Trophoblast cell (in vitro differentiated cells and primary cell): ENCODE measurements around the gene BCL11B.

Experiments used
- DNase-seq, 2 donors: peaks; one replicate each; pipeline ENCODE4 v3.0.0-alpha.2; 2016
- H2AFZ ChIP-seq: 2 replicates; pipeline ENCODE4 v1.6.1; 2013; ENCODE audit warnings: low read length, moderate library complexity, mild to moderate bottlenecking; ENCODE audit not compliant: insufficient read depth, poor library complexity
- H2AK5ac ChIP-seq: 2 replicates; pipeline ENCODE4 v1.6.1; 2013; ENCODE audit warnings: mild to moderate bottlenecking, low read length
- H2BK120ac ChIP-seq: 2 replicates; pipeline ENCODE4 v1.6.1; 2013; ENCODE audit warnings: low read length, mild to moderate bottlenecking, moderate library complexity; ENCODE audit not compliant: insufficient read depth, poor library complexity
- H2BK12ac ChIP-seq: 2 replicates; pipeline ENCODE4 v1.6.1; 2013; ENCODE audit warnings: mild to moderate bottlenecking, low read length, moderate library complexity
- H2BK5ac ChIP-seq: 2 replicates; pipeline ENCODE4 v1.6.1; 2013; ENCODE audit warnings: low read length, low read depth, moderate library complexity, mild to moderate bottlenecking; ENCODE audit not compliant: poor library complexity
- H3K14ac ChIP-seq: 2 replicates; pipeline ENCODE4 v1.6.1; 2013; ENCODE audit warnings: mild to moderate bottlenecking, low read length
- H3K18ac ChIP-seq: 2 replicates; pipeline ENCODE4 v1.6.1; 2013; ENCODE audit warnings: mild to moderate bottlenecking, low read length
- H3K23ac ChIP-seq: 2 replicates; pipeline ENCODE4 v1.6.1; 2013; ENCODE audit warnings: low read length
- H3K27ac ChIP-seq: 2 replicates; pipeline ENCODE4 v1.5.1; 2013; ENCODE audit warnings: low read depth, mild to moderate bottlenecking, inconsistent platforms, low read length, moderate library complexity
- H3K27me3 ChIP-seq: 2 replicates; pipeline ENCODE4 v1.6.1; 2013; ENCODE audit warnings: inconsistent platforms, mild to moderate bottlenecking, low read length, moderate library complexity; ENCODE audit not compliant: insufficient read depth
- H3K36me3 ChIP-seq, 2 experiments: 1 replicate in 1 of 2; 2 replicates in 1 of 2; pipeline ENCODE4 v1.6.1; 2013; ENCODE audit warnings: low read length in 2 of 2, mild to moderate bottlenecking in 2 of 2, moderate library complexity in 1 of 2; ENCODE audit not compliant: insufficient read depth in 2 of 2, control insufficient read depth in 1 of 2
- H3K4ac ChIP-seq: 2 replicates; pipeline ENCODE4 v1.6.1; 2013; ENCODE audit warnings: low read depth, mild to moderate bottlenecking, low read length, moderate library complexity
- H3K4me1 ChIP-seq, 2 experiments: 1 replicate in 1 of 2; 2 replicates in 1 of 2; pipeline ENCODE4 v1.6.1; 2013; ENCODE audit warnings: low read length in 2 of 2, mild to moderate bottlenecking in 2 of 2, moderate library complexity in 1 of 2; ENCODE audit not compliant: insufficient read depth in 2 of 2, control insufficient read depth in 1 of 2
- H3K4me2 ChIP-seq: 2 replicates; pipeline ENCODE4 v1.6.1; 2013; ENCODE audit warnings: inconsistent platforms, mild to moderate bottlenecking, low read length, moderate library complexity
- H3K4me3 ChIP-seq: 2 replicates; pipeline ENCODE4 v1.5.1; 2013; ENCODE audit warnings: mild to moderate bottlenecking, low read depth, low read length, inconsistent platforms
- H3K79me1 ChIP-seq: one replicate; pipeline ENCODE4 v1.6.1; 2013; ENCODE audit warnings: low read length
- H3K79me2 ChIP-seq: 2 replicates; pipeline ENCODE4 v1.6.1; 2013; ENCODE audit warnings: low read length, mild to moderate bottlenecking; ENCODE audit not compliant: control insufficient read depth, insufficient read depth, poor library complexity
- H3K9ac ChIP-seq: 2 replicates; pipeline ENCODE4 v1.6.1; 2013; ENCODE audit warnings: mild to moderate bottlenecking, low read length
- H3K9me3 ChIP-seq: 2 replicates; pipeline ENCODE4 v1.6.1; 2013; ENCODE audit warnings: low read depth, mild to moderate bottlenecking, control low read depth, inconsistent platforms, low read length; ENCODE audit not compliant: insufficient read depth
- H4K12ac ChIP-seq: 2 replicates; pipeline ENCODE4 v1.6.1; 2013; ENCODE audit warnings: low read depth, mild to moderate bottlenecking, low read length, moderate library complexity
- H4K8ac ChIP-seq: 2 replicates; pipeline ENCODE4 v1.6.1; 2013; ENCODE audit warnings: low read depth, mild to moderate bottlenecking, low read length, moderate library complexity
- H4K91ac ChIP-seq: one replicate; pipeline ENCODE4 v1.6.1; 2013; ENCODE audit warnings: low read depth, mild to moderate bottlenecking, low read length, moderate library complexity
- WGBS: extraction: QIAGEN DNeasy Blood & Tissue Kit; methylation state at CpG from one replicate; pipeline ENCODE4 v1.1.7; 2013; ENCODE audit warnings: missing lambda C conversion rate; ENCODE audit not compliant: insufficient read length, insufficient coverage; ENCODE audit errors: extremely low coverage; 5-methylcytosine and 5-hydroxymethylcytosine counted together

BCL11B gene

GRCh38 chr14:99127651-99128167 lies 144.3 kb downstream of the BCL11B start:
- Histone ChIP-seq H2BK12ac (no peak overlapping the region), H4K12ac (no peak overlapping the region), H3K27ac (no peak overlapping the region), H4K8ac (no peak overlapping the region), H3K4me3 (no peak overlapping the region), H2BK120ac (no peak overlapping the region), H4K91ac (no peak overlapping the region), H2AK5ac (no peak overlapping the region), H3K23ac (no peak overlapping the region), H3K4ac (no peak overlapping the region), H3K14ac (no peak overlapping the region), H3K79me1 (no peaks in the 10 kb centered on the region), H2BK5ac (no peak overlapping the region), H3K9ac (no peak overlapping the region), H3K4me2 (no peak overlapping the region), H2AFZ (no peak overlapping the region), H3K18ac (no peak overlapping the region), H3K9me3 (peaks cover 4% of the 10 kb centered on the region), H3K79me2 (no peaks in the 10 kb centered on the region), H3K27me3 (no peaks in the 10 kb centered on the region), H3K4me1 (no peaks in the 10 kb centered on the region), H3K36me3 (no peaks in the 10 kb centered on the region)
- WGBS: no CpG with 5 or more reads among the region's 9 CpGs
- no peak for DNase-seq

- WGBS: 100% methylated on average over 1 of the region's 4 CpGs
- no peak overlapping the region for H2BK120ac ChIP-seq
- H3K4me2 ChIP-seq: no peak overlapping the region
- peaks cover 4% of the 10 kb centered on the region for H3K9me3 ChIP-seq
- H3K9ac ChIP-seq: no peak overlapping the region
- no peaks in the 10 kb centered on the region for H3K79me1 ChIP-seq
- no peak overlapping the region for H4K91ac ChIP-seq
- DNase-seq: no peak
- H4K12ac ChIP-seq: no peak overlapping the region
- no peak overlapping the region for H2BK12ac ChIP-seq
- H2AFZ ChIP-seq: no peak overlapping the region
- H2BK5ac ChIP-seq: no peak overlapping the region
- no peak overlapping the region for H3K18ac ChIP-seq
- no peak overlapping the region for H3K14ac ChIP-seq
- H2AK5ac ChIP-seq: no peak overlapping the region
- H3K36me3 ChIP-seq: no peaks in the 10 kb centered on the region
- no peak overlapping the region for H3K23ac ChIP-seq
- H3K27me3 ChIP-seq: no peaks in the 10 kb centered on the region
- H3K79me2 ChIP-seq: no peaks in the 10 kb centered on the region
- no peak overlapping the region for H3K4ac ChIP-seq
- H3K4me3 ChIP-seq: no peak overlapping the region
- no peak overlapping the region for H4K8ac ChIP-seq
- H3K27ac ChIP-seq: no peak overlapping the region
- no peaks in the 10 kb centered on the region for H3K4me1 ChIP-seq
These were observed 146.2 kb downstream of the BCL11B start for GRCh38 chr14:99125616-99126431.

- H3K14ac ChIP-seq: no peak overlapping the region
- H2BK5ac ChIP-seq: no peak overlapping the region
- no peak overlapping the region for H4K8ac ChIP-seq
- H2AFZ ChIP-seq: no peak overlapping the region
- H3K27me3 ChIP-seq: no peaks in the 10 kb centered on the region
- H3K27ac ChIP-seq: no peak overlapping the region
- no peaks in the 10 kb centered on the region for H3K4me1 ChIP-seq
- no peak overlapping the region for H2AK5ac ChIP-seq
- H3K23ac ChIP-seq: no peak overlapping the region
- no peak overlapping the region for H3K4me3 ChIP-seq
- no peak overlapping the region for H2BK12ac ChIP-seq
- H3K9ac ChIP-seq: no peak overlapping the region
- no peak overlapping the region for H3K4ac ChIP-seq
- no peak overlapping the region for H2BK120ac ChIP-seq
- peaks cover 4% of the 10 kb centered on the region for H3K9me3 ChIP-seq
- no peak overlapping the region for H4K91ac ChIP-seq
- WGBS: no CpG with 5 or more reads among the region's 10 CpGs
- no peak overlapping the region for H3K18ac ChIP-seq
- no peaks in the 10 kb centered on the region for H3K79me1 ChIP-seq
- H4K12ac ChIP-seq: no peak overlapping the region
- H3K36me3 ChIP-seq: no peaks in the 10 kb centered on the region
- no peak overlapping the region for H3K4me2 ChIP-seq
- DNase-seq: no peak
- no peaks in the 10 kb centered on the region for H3K79me2 ChIP-seq
These were observed 146.9 kb downstream of the BCL11B start for GRCh38 chr14:99125113-99125512.

- no peak overlapping the region for H2BK120ac ChIP-seq
- H3K9ac ChIP-seq: no peak overlapping the region
- no peak overlapping the region for H2BK12ac ChIP-seq
- no peak overlapping the region for H3K14ac ChIP-seq
- H3K4me3 ChIP-seq: no peak overlapping the region
- H2BK5ac ChIP-seq: no peak overlapping the region
- no peak overlapping the region for H4K12ac ChIP-seq
- H3K18ac ChIP-seq: no peak overlapping the region
- H3K23ac ChIP-seq: no peak overlapping the region
- no peak overlapping the region for H2AK5ac ChIP-seq
- H2AFZ ChIP-seq: no peak overlapping the region
- no peak overlapping the region for H4K91ac ChIP-seq
- no peaks in the 10 kb centered on the region for H3K27me3 ChIP-seq
- H3K36me3 ChIP-seq: no peaks in the 10 kb centered on the region
- H3K9me3 ChIP-seq: peaks cover 4% of the 10 kb centered on the region
- H3K4ac ChIP-seq: no peak overlapping the region
- H3K79me2 ChIP-seq: no peaks in the 10 kb centered on the region
- WGBS: no CpG with 5 or more reads among the region's 10 CpGs
- H4K8ac ChIP-seq: no peak overlapping the region
- H3K27ac ChIP-seq: no peak overlapping the region
- no peak for DNase-seq
- no peak overlapping the region for H3K4me2 ChIP-seq
- H3K79me1 ChIP-seq: no peaks in the 10 kb centered on the region
- H3K4me1 ChIP-seq: no peaks in the 10 kb centered on the region
These were observed 147.4 kb downstream of the BCL11B start for GRCh38 chr14:99124482-99125105.
